ENCODE data around the gene PHIP. TPM values are rescaled to one million over a fixed set of nuclear protein-coding genes. Genes with fewer than 3 reads are reported as not detected.
"Not testable (repeated sequence)": the region's sequence is repeated elsewhere in the genome, so short reads cannot be mapped to it uniquely, and the experiment has no call there.

The PHIP gene
- total RNA-seq, 1 donor from 2014 or later, result 42.4 TPM

GRCh38 chr6:78909391-78909790 is 168.7 kb downstream of the PHIP start:
- Mint-ChIP-seq H3K4me1 (ENCODE audit: unreplicated experiment) (peaks cover 26% of the 10 kb centered on the region), H3K36me3 (ENCODE audit: low read depth, unreplicated experiment) (no peaks in the 10 kb centered on the region), H3K9me3 (ENCODE audit: unreplicated experiment) (no peaks in the 10 kb centered on the region), H3K27me3 (ENCODE audit: unreplicated experiment) (peaks cover 3% of the 10 kb centered on the region), H3K4me3 (ENCODE audit: unreplicated experiment) (no peak overlapping the region), H3K27ac (ENCODE audit: unreplicated experiment) (no peak overlapping the region)
- no peak for TF ChIP-seq CTCF (IDR thresholded peaks at IDR 0.05; ENCODE audit: unreplicated experiment)
- DNase-seq (ENCODE audit: low spot score), result no peak

GRCh38 chr6:78908621-78909020 is 169.4 kb downstream of the PHIP start:
- peaks cover 26% of the 10 kb centered on the region for H3K4me1 Mint-ChIP-seq (ENCODE audit: unreplicated experiment)
- H3K9me3 Mint-ChIP-seq (ENCODE audit: unreplicated experiment), result no peaks in the 10 kb centered on the region
- H3K36me3 Mint-ChIP-seq (ENCODE audit: low read depth, unreplicated experiment), result no peaks in the 10 kb centered on the region
- no peak overlapping the region for H3K4me3 Mint-ChIP-seq (ENCODE audit: unreplicated experiment)
- TF ChIP-seq CTCF (IDR thresholded peaks at IDR 0.05; ENCODE audit: unreplicated experiment), result no peak
- H3K27me3 Mint-ChIP-seq (ENCODE audit: unreplicated experiment), result peaks cover 3% of the 10 kb centered on the region
- no peak overlapping the region for H3K27ac Mint-ChIP-seq (ENCODE audit: unreplicated experiment)
- DNase-seq (ENCODE audit: low spot score), result no peak

GRCh38 chr6:78896227-78896626 is 181.8 kb downstream of the PHIP start:
- Mint-ChIP-seq H3K4me3 (ENCODE audit: unreplicated experiment) (no peak overlapping the region), H3K9me3 (ENCODE audit: unreplicated experiment) (no peaks in the 10 kb centered on the region), H3K27me3 (ENCODE audit: unreplicated experiment) (no peaks in the 10 kb centered on the region), H3K27ac (ENCODE audit: unreplicated experiment) (no peak overlapping the region), H3K36me3 (ENCODE audit: low read depth, unreplicated experiment) (no peaks in the 10 kb centered on the region), H3K4me1 (ENCODE audit: unreplicated experiment) (no peaks in the 10 kb centered on the region)
- DNase-seq (ENCODE audit: low spot score), result no peak
- no peak for TF ChIP-seq CTCF (IDR thresholded peaks at IDR 0.05; ENCODE audit: unreplicated experiment)

GRCh38 chr6:78889901-78890300 is 188.2 kb downstream of the PHIP start:
- DNase-seq (ENCODE audit: low spot score); H3K36me3 Mint-ChIP-seq (ENCODE audit: low read depth, unreplicated experiment); H3K27ac Mint-ChIP-seq (ENCODE audit: unreplicated experiment); H3K9me3 Mint-ChIP-seq (ENCODE audit: unreplicated experiment); H3K27me3 Mint-ChIP-seq (ENCODE audit: unreplicated experiment); H3K4me1 Mint-ChIP-seq (ENCODE audit: unreplicated experiment); H3K4me3 Mint-ChIP-seq (ENCODE audit: unreplicated experiment): not testable (repeated sequence)

Other genes starting within 250 kb of the PHIP start
- 5.2 TPM for gene IRAK1BP1, start 210.7 kb downstream of the PHIP start, total RNA-seq (ENCODE audit: unreplicated experiment)
- gene HMGN3, start 156.4 kb upstream of the PHIP start, total RNA-seq (ENCODE audit: unreplicated experiment), result 98.2 TPM

All from endothelial cell (in vitro differentiated cells).